ENCODE measurements around the gene COMT.
"Not testable (repeated sequence)": the region's sequence is repeated elsewhere in the genome, so short reads cannot be mapped to it uniquely, and the experiment has no call there.

The COMT gene

GRCh38 chr22:19929586-19930550, 11.7 kb upstream of the COMT start:
- DNase-seq: no peak

- no peak for DNase-seq
Observed at GRCh38 chr22:19930551-19931486, 10.8 kb upstream of the COMT start.

GRCh38 chr22:19931514-19931913, 10.1 kb upstream of the COMT start:
- no peak for DNase-seq

- no peak for DNase-seq
Observed at GRCh38 chr22:19932367-19933206, 9.0 kb upstream of the COMT start.

- no peak for DNase-seq
Observed at GRCh38 chr22:19933341-19934241, 8.0 kb upstream of the COMT start.

GRCh38 chr22:19935123-19935718, 6.4 kb upstream of the COMT start:
- not testable (repeated sequence) for DNase-seq

- DNase-seq: no peak
Observed at GRCh38 chr22:19936513-19936912, 5.1 kb upstream of the COMT start.

GRCh38 chr22:19937616-19938473, 3.7 kb upstream of the COMT start:
- no peak for DNase-seq

GRCh38 chr22:19940536-19941364, 822 bp upstream of the COMT start:
- DNase-seq: no peak

GRCh38 chr22:19942157-19943081, 847 bp downstream of the COMT start:
- DNase-seq: no peak

- no peak for DNase-seq
Observed at GRCh38 chr22:19943082-19944026, 1.8 kb downstream of the COMT start.

- DNase-seq: no peak
Observed at GRCh38 chr22:19948057-19948760, 6.6 kb downstream of the COMT start.

GRCh38 chr22:19951346-19951745, 9.8 kb downstream of the COMT start:
- DNase-seq: no peak

GRCh38 chr22:19955241-19956128, 13.9 kb downstream of the COMT start:
- DNase-seq: no peak

GRCh38 chr22:19957445-19957844, 15.9 kb downstream of the COMT start:
- DNase-seq: no peak

All from NCI-H526 treated with DMSO at 0.1 percent for 48 hours (cell line).